ENCODE results near the gene CYP19A1. TPM values are rescaled to one million over a fixed set of nuclear protein-coding genes. Genes with fewer than 3 reads are reported as not detected.

Gene CYP19A1
- total and polyA plus RNA-seq, 2 of the 8 experiments (the other 6 are each of a cell fraction or from before 2014, with no cell fraction given): not detected

DNA sequence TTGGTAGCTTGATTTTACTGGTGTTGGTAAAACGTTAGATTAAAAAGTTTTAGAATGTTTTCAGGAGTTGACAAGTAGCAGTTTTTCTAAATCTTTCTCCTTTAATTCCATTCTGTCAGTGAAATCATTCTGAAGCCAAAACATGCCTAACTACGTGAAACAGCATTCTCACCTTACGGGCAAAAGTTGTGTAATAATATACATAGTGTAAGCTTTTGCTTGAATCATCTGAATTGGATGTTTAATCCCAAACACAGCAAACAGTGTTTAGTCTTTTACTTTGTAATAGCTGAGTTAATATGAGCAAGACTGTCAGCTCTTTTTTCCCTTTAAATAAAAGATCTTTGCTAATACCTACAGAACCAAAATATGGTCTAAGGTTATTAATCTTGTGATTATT lies 100.6 kb downstream of the CYP19A1 start:
- H3K23me2 ChIP-seq (ENCODE audit: low read depth, low read length): no peaks in the 10 kb centered on the region
- peaks cover 2 to 11% (median 3%) of the 10 kb centered on the region in 4 experiments; a peak in 4 of 7 replicates for H3K4me1 ChIP-seq (replicated peaks in 1 of 4; ENCODE audit: control insufficient read depth in 3 of 4, insufficient read depth in 4 of 4, low read length in 3 of 4)
- no peak overlapping the region for H4K91ac ChIP-seq (replicated peaks; ENCODE audit: insufficient read length, low read length)
- no peak overlapping the region for H3K4me3 ChIP-seq (ENCODE audit: extremely low read depth in 1 of 4, insufficient read depth in 2 of 4, low read depth in 3 of 4, low read length in 4 of 4)
- ChIA-PET CTCF (ENCODE audit: partially characterized antibody) (interaction anchor here (1.5 to 4.4 kb wide), 4 partner anchors 9 to 165 kb away, joined by 4 to 34 read pairs (median 14); no protein-coding TSS in a partner anchor), POLR2A (ENCODE audit: partially characterized antibody) (no interaction called here)
- FAIRE-seq (no peak), DNase-seq (ENCODE audit: low read depth in 1 of 2, low spot score in 2 of 2) (no peak)
- H2BK20ac ChIP-seq (ENCODE audit: low read length): no peak overlapping the region
- H3K4me2 ChIP-seq (ENCODE audit: insufficient read depth in 1 of 2, low read depth in 2 of 2, low read length in 2 of 2): no peak overlapping the region
- no peaks in the 10 kb centered on the region for H3K36me3 ChIP-seq (ENCODE audit: control insufficient read depth in 2 of 4, insufficient read depth in 4 of 4, low read length in 3 of 4)
- no peak overlapping the region for H2AK5ac ChIP-seq (ENCODE audit: low read depth, low read length)
- H4K5ac ChIP-seq (ENCODE audit: insufficient read length, low read depth, low read length): no peak overlapping the region
- no peak overlapping the region for H2BK15ac ChIP-seq (ENCODE audit: low read length)
- no peak overlapping the region for H2BK120ac ChIP-seq (replicated peaks; ENCODE audit: low read depth, low read length)
- H3K23ac ChIP-seq (ENCODE audit: insufficient read length): no peak overlapping the region
- H3K4ac ChIP-seq (replicated peaks; ENCODE audit: insufficient read length, low read depth, low read length): no peak overlapping the region
- no peaks in the 10 kb centered on the region for H3K27me3 ChIP-seq (replicated peaks in 1 of 4; ENCODE audit: control insufficient read depth in 3 of 4, extremely low read depth in 1 of 4, insufficient read depth in 3 of 4, low read length in 3 of 4)
- TF ChIP-seq SAP30 (IDR thresholded peaks at IDR 0.05; ENCODE audit: insufficient read depth, insufficient replicate concordance, low read length): no peak
- no peak for TF ChIP-seq GABPA (IDR thresholded peaks at IDR 0.05; ENCODE audit: borderline replicate concordance, insufficient read depth, low read length)
- no peak for TF ChIP-seq SUZ12 (IDR thresholded peaks at IDR 0.05; ENCODE audit: low read length)
- TF ChIP-seq, protein P1, sequence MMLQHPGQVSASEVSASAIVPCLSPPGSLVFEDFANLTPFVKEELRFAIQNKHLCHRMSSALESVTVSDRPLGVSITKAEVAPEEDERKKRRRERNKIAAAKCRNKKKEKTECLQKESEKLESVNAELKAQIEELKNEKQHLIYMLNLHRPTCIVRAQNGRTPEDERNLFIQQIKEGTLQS (IDR thresholded peaks at IDR 0.05; ENCODE audit: insufficient read depth, low read depth, low read length): no peak
- TF ChIP-seq TAF1 (IDR thresholded peaks at IDR 0.05; ENCODE audit: low read depth, low read length): no peak
- no peak for TF ChIP-seq POLR2AphosphoS5 (IDR thresholded peaks at IDR 0.05; ENCODE audit: low read depth, low read length)
- TF ChIP-seq NRF1 (IDR thresholded peaks at IDR 0.05; ENCODE audit: low read depth, low read length): no peak
- TF ChIP-seq CEBPB (IDR thresholded peaks at IDR 0.05; ENCODE audit: low read depth, low read length): no peak
- no peak for TF ChIP-seq TEAD4 (IDR thresholded peaks at IDR 0.05; ENCODE audit: low read depth, low read length)
- no peak for TF ChIP-seq YY1 (IDR thresholded peaks at IDR 0.05; ENCODE audit: low read depth, low read length)
- no peak for TF ChIP-seq BACH1 (IDR thresholded peaks at IDR 0.05; ENCODE audit: low read length)
- no peak for TF ChIP-seq JUND (IDR thresholded peaks at IDR 0.05; ENCODE audit: low read length)
- H3K79me2 ChIP-seq (ENCODE audit: control insufficient read depth in 1 of 2, insufficient read depth in 2 of 2, low read length in 2 of 2): no peaks in the 10 kb centered on the region
- no peak overlapping the region for H3K27ac ChIP-seq (ENCODE audit: low read depth, low read length)
- H2AFZ ChIP-seq (ENCODE audit: low read length): no peak overlapping the region
- no peak overlapping the region for H3K14ac ChIP-seq (ENCODE audit: insufficient read length)
- peaks cover 2% of the 10 kb centered on the region; the same call in 1 of the 2 replicates for H3K79me1 ChIP-seq (ENCODE audit: low read depth, low read length)
- 83% methylated on average over 3 of the region's 3 CpGs; no CpG with 5 or more reads in 1 of the 2 experiments for WGBS, 2 experiments (ENCODE audit: extremely low coverage in 1 of 2, insufficient coverage in 1 of 2, insufficient read length in 1 of 2, insufficient replicate concordance in 2 of 2, low coverage in 1 of 2, low lambda C conversion rate in 2 of 2, missing lambda C conversion rate in 1 of 2)
- H4K8ac ChIP-seq (ENCODE audit: extremely low read depth, insufficient read depth, low read length): no peak overlapping the region
- no peak overlapping the region for H3K18ac ChIP-seq (ENCODE audit: extremely low read depth, low read length)
- H3K56ac ChIP-seq (replicated peaks; ENCODE audit: insufficient read length, low read depth, low read length): no peak overlapping the region
- H4K20me1 ChIP-seq (replicated peaks in 1 of 2; ENCODE audit: control insufficient read depth in 1 of 2, insufficient read depth in 2 of 2, low read length in 2 of 2): no peaks in the 10 kb centered on the region
- H3K9ac ChIP-seq (replicated peaks in 1 of 4; ENCODE audit: extremely low read depth in 1 of 4, low read depth in 3 of 4, low read length in 3 of 4): no peak overlapping the region
- H3K9me3 ChIP-seq (ENCODE audit: insufficient read depth in 2 of 2, low read depth in 1 of 2, low read length in 1 of 2): no peaks in the 10 kb centered on the region
- no peak overlapping the region for H2BK5ac ChIP-seq (ENCODE audit: low read depth, low read length)
- H2BK12ac ChIP-seq (ENCODE audit: low read depth, low read length): no peak overlapping the region
